Measurements from ENCODE around the gene WDTC1. TPM values are rescaled to one million over a fixed set of nuclear protein-coding genes. Genes with fewer than 3 reads are reported as not detected.
A peak's percentile ranks its signal among the peaks of the same experiment; 100 is the strongest.

Gene WDTC1
- total RNA-seq, 1 experiment from 2014 or later, result 20.1 TPM

DNA sequence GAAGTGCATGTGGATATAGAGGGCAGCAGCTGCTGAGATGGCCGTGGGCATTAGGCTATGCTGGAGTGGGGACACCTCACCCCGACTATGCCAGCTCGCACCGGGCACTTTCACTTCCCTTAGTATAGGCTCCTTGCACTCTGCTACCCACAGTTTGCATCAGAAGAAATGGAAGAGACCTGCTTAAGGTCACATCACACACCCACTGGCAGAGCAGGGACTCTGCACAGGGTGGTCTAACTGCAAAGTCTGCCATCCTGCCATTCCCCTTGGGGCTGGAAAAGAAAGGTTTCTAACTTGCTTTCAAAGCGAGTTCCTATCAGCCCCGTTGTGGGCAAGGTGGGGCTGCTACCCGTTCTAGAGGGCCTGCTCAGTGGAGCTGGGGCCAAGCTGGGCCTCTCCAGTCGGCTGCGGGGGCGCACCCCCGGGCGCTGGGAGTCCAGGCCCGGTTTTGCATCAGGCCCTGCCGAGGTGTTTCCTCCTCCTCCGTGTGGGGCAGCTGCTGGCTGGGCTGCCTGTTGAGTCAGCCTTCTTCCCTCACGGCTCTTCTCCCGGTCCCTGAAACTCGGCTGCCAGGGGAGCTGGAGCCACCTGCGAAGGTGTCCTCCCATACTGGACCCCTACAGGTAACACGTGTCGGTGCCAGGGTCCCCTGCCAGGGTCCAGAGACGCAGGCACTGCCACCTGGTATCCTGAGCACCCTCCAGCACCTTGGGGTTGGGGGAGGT lies 107.3 kb downstream of the WDTC1 start, which contains the start of gene SYTL1 (continued):
- TF ChIP-seq, protein P1, sequence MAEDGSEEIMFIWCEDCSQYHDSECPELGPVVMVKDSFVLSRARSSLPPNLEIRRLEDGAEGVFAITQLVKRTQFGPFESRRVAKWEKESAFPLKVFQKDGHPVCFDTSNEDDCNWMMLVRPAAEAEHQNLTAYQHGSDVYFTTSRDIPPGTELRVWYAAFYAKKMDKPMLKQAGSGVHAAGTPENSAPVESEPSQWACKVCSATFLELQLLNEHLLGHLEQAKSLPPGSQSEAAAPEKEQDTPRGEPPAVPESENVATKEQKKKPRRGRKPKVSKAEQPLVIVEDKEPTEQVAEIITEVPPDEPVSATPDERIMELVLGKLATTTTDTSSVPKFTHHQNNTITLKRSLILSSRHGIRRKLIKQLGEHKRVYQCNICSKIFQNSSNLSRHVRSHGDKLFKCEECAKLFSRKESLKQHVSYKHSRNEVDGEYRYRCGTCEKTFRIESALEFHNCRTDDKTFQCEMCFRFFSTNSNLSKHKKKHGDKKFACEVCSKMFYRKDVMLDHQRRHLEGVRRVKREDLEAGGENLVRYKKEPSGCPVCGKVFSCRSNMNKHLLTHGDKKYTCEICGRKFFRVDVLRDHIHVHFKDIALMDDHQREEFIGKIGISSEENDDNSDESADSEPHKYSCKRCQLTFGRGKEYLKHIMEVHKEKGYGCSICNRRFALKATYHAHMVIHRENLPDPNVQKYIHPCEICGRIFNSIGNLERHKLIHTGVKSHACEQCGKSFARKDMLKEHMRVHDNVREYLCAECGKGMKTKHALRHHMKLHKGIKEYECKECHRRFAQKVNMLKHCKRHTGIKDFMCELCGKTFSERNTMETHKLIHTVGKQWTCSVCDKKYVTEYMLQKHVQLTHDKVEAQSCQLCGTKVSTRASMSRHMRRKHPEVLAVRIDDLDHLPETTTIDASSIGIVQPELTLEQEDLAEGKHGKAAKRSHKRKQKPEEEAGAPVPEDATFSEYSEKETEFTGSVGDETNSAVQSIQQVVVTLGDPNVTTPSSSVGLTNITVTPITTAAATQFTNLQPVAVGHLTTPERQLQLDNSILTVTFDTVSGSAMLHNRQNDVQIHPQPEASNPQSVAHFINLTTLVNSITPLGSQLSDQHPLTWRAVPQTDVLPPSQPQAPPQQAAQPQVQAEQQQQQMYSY (CRISPR knock-in tag; IDR thresholded peaks at IDR 0.05), result peak; percentile 98
- TF ChIP-seq, protein P2, sequence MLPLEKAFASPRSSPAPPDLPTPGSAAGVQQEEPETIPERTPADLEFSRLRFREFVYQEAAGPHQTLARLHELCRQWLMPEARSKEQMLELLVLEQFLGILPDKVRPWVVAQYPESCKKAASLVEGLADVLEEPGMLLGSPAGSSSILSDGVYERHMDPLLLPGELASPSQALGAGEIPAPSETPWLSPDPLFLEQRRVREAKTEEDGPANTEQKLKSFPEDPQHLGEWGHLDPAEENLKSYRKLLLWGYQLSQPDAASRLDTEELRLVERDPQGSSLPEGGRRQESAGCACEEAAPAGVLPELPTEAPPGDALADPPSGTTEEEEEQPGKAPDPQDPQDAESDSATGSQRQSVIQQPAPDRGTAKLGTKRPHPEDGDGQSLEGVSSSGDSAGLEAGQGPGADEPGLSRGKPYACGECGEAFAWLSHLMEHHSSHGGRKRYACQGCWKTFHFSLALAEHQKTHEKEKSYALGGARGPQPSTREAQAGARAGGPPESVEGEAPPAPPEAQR (CRISPR knock-in tag; IDR thresholded peaks at IDR 0.05), result no peak
- TF ChIP-seq ELF4 (CRISPR knock-in tag; IDR thresholded peaks at IDR 0.05; ENCODE audit: low read depth) (no peak), NFE2L1 (CRISPR knock-in tag; IDR thresholded peaks at IDR 0.05) (no peak), NR1H2 (CRISPR knock-in tag; IDR thresholded peaks at IDR 0.05) (no peak), FOXK1 (CRISPR knock-in tag; IDR thresholded peaks at IDR 0.05) (no peak), OVOL2 (CRISPR knock-in tag; IDR thresholded peaks at IDR 0.05; ENCODE audit: borderline replicate concordance) (no peak), CREM (CRISPR knock-in tag; IDR thresholded peaks at IDR 0.05) (0 out of 2 replicates have a peak, but pooled peaks have one; percentile 38), ZNF396 (CRISPR knock-in tag; IDR thresholded peaks at IDR 0.05; ENCODE audit: borderline replicate concordance) (no peak), ZNF263 (CRISPR knock-in tag; IDR thresholded peaks at IDR 0.05; ENCODE audit: low read depth) (no peak; the same call in 1 of the 2 replicates), TP53 (CRISPR knock-in tag; IDR thresholded peaks at IDR 0.05) (no peak), ZNF423 (CRISPR knock-in tag; IDR thresholded peaks at IDR 0.05) (peak; percentile 49), KAT7 (CRISPR knock-in tag; IDR thresholded peaks at IDR 0.05; ENCODE audit: borderline replicate concordance) (0 out of 2 replicates have a peak, but pooled peaks have one; percentile 47), ZNF121 (CRISPR knock-in tag; IDR thresholded peaks at IDR 0.05) (no peak), ZNF416 (CRISPR knock-in tag; IDR thresholded peaks at IDR 0.05) (no peak), SMAD4 (CRISPR knock-in tag; IDR thresholded peaks at IDR 0.05) (no peak), MXD4 (CRISPR knock-in tag; IDR thresholded peaks at IDR 0.05; ENCODE audit: borderline replicate concordance) (no peak), CREB1 (CRISPR knock-in tag; IDR thresholded peaks at IDR 0.05) (no peak), SOX15 (CRISPR knock-in tag; IDR thresholded peaks at IDR 0.05) (no peak), EMX1 (CRISPR knock-in tag; IDR thresholded peaks at IDR 0.05) (no peak), MYBL2 (CRISPR knock-in tag; IDR thresholded peaks at IDR 0.05) (no peak)
- TF ChIP-seq, protein P3, sequence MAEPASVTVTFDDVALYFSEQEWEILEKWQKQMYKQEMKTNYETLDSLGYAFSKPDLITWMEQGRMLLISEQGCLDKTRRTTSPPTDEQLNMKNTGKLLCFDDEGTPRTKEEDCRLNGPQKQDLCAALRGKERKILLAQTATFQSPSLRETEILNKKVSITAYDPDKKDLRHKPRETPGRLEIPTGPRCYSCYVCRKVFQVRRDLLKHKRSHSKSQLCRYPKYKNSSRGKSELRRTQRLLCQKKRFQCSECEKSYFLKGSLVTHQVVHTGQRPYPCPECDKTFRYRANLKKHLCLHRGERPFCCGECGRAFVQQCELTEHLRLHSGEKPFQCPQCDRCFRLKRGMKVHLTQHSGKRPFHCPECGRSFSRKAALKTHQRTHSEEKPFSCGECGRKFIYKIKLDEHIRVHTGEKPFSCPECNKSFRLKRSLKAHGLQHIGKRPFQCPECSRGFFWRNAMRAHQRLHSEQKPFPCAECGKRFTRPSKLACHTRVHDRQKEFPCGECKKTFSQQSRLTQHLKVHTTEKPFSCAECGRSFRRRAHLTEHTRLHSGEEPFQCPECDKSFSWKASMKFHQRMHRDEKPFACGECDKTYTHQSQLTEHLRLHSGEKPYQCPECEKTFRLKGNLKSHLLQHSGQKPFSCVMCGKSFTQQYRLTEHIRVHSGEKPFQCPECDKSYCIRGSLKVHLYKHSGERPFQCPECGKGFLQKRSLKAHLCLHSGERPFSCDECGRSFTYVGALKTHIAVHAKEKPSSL (CRISPR knock-in tag; conservative IDR thresholded peaks at IDR 0.05), result no peak
- TF ChIP-seq, protein P4, sequence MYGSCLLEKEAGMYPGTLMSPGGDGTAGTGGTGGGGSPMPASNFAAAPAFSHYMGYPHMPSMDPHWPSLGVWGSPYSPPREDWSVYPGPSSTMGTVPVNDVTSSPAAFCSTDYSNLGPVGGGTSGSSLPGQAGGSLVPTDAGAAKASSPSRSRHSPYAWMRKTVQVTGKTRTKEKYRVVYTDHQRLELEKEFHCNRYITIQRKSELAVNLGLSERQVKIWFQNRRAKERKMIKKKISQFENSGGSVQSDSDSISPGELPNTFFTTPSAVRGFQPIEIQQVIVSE (CRISPR knock-in tag; IDR thresholded peaks at IDR 0.05; ENCODE audit: borderline replicate concordance), result no peak
- TF ChIP-seq, protein P5, sequence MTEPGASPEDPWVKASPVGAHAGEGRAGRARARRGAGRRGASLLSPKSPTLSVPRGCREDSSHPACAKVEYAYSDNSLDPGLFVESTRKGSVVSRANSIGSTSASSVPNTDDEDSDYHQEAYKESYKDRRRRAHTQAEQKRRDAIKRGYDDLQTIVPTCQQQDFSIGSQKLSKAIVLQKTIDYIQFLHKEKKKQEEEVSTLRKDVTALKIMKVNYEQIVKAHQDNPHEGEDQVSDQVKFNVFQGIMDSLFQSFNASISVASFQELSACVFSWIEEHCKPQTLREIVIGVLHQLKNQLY (CRISPR knock-in tag; IDR thresholded peaks at IDR 0.05), result no peak
- TF ChIP-seq, protein P6, sequence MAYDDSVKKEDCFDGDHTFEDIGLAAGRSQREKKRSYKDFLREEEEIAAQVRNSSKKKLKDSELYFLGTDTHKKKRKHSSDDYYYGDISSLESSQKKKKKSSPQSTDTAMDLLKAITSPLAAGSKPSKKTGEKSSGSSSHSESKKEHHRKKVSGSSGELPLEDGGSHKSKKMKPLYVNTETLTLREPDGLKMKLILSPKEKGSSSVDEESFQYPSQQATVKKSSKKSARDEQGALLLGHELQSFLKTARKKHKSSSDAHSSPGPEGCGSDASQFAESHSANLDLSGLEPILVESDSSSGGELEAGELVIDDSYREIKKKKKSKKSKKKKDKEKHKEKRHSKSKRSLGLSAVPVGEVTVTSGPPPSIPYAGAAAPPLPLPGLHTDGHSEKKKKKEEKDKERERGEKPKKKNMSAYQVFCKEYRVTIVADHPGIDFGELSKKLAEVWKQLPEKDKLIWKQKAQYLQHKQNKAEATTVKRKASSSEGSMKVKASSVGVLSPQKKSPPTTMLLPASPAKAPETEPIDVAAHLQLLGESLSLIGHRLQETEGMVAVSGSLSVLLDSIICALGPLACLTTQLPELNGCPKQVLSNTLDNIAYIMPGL (CRISPR knock-in tag; IDR thresholded peaks at IDR 0.05), result no peak
- TF ChIP-seq, protein P7, sequence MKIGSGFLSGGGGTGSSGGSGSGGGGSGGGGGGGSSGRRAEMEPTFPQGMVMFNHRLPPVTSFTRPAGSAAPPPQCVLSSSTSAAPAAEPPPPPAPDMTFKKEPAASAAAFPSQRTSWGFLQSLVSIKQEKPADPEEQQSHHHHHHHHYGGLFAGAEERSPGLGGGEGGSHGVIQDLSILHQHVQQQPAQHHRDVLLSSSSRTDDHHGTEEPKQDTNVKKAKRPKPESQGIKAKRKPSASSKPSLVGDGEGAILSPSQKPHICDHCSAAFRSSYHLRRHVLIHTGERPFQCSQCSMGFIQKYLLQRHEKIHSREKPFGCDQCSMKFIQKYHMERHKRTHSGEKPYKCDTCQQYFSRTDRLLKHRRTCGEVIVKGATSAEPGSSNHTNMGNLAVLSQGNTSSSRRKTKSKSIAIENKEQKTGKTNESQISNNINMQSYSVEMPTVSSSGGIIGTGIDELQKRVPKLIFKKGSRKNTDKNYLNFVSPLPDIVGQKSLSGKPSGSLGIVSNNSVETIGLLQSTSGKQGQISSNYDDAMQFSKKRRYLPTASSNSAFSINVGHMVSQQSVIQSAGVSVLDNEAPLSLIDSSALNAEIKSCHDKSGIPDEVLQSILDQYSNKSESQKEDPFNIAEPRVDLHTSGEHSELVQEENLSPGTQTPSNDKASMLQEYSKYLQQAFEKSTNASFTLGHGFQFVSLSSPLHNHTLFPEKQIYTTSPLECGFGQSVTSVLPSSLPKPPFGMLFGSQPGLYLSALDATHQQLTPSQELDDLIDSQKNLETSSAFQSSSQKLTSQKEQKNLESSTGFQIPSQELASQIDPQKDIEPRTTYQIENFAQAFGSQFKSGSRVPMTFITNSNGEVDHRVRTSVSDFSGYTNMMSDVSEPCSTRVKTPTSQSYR (CRISPR knock-in tag; IDR thresholded peaks at IDR 0.05), result no peak
- TF ChIP-seq, protein P8, sequence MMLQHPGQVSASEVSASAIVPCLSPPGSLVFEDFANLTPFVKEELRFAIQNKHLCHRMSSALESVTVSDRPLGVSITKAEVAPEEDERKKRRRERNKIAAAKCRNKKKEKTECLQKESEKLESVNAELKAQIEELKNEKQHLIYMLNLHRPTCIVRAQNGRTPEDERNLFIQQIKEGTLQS (CRISPR knock-in tag; conservative IDR thresholded peaks at IDR 0.05), result no peak
